ENCODE results near the gene GMCL2.

Gene GMCL2

GRCh38 chr5:178160176-178160575, 27.0 kb downstream of the GMCL2 start:
- Histone ChIP-seq H3K9me3 (no peaks in the 10 kb centered on the region), H3K27ac (no peak overlapping the region), H3K4me3 (ENCODE audit: low read depth in 1 of 2, low read length in 1 of 2) (no peak overlapping the region), H3K4me1 (ENCODE audit: control insufficient read depth in 1 of 2, insufficient read depth in 1 of 2, low read depth in 1 of 2, low read length in 1 of 2) (peaks cover 9 to 10% of the 10 kb centered on the region in 2 experiments), H3K36me3 (no peaks in the 10 kb centered on the region), H3K27me3 (peaks cover 20% of the 10 kb centered on the region)
- TF ChIP-seq, protein P1, sequence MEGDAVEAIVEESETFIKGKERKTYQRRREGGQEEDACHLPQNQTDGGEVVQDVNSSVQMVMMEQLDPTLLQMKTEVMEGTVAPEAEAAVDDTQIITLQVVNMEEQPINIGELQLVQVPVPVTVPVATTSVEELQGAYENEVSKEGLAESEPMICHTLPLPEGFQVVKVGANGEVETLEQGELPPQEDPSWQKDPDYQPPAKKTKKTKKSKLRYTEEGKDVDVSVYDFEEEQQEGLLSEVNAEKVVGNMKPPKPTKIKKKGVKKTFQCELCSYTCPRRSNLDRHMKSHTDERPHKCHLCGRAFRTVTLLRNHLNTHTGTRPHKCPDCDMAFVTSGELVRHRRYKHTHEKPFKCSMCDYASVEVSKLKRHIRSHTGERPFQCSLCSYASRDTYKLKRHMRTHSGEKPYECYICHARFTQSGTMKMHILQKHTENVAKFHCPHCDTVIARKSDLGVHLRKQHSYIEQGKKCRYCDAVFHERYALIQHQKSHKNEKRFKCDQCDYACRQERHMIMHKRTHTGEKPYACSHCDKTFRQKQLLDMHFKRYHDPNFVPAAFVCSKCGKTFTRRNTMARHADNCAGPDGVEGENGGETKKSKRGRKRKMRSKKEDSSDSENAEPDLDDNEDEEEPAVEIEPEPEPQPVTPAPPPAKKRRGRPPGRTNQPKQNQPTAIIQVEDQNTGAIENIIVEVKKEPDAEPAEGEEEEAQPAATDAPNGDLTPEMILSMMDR (IDR thresholded peaks at IDR 0.05), result no peak

GRCh38 chr5:178155065-178155464, 32.1 kb downstream of the GMCL2 start:
- TF ChIP-seq, protein P1 (IDR thresholded peaks at IDR 0.05), result no peak
- Histone ChIP-seq H3K4me1 (ENCODE audit: control insufficient read depth in 1 of 2, insufficient read depth in 1 of 2, low read depth in 1 of 2, low read length in 1 of 2) (peaks cover 11 to 14% of the 10 kb centered on the region in 2 experiments), H3K27ac (no peak overlapping the region), H3K36me3 (peaks cover 6% of the 10 kb centered on the region), H3K9me3 (no peaks in the 10 kb centered on the region), H3K4me3 (ENCODE audit: low read depth in 1 of 2, low read length in 1 of 2) (no peak overlapping the region), H3K27me3 (no peaks in the 10 kb centered on the region)

- Histone ChIP-seq H3K36me3 (peaks cover 20% of the 10 kb centered on the region), H3K4me1 (ENCODE audit: control insufficient read depth in 1 of 2, insufficient read depth in 1 of 2, low read depth in 1 of 2, low read length in 1 of 2) (peaks cover 11 to 14% of the 10 kb centered on the region in 2 experiments), H3K4me3 (ENCODE audit: low read depth in 1 of 2, low read length in 1 of 2) (peak within 1 kb of the TSS; percentile 74 to 77), H3K27me3 (no peaks in the 10 kb centered on the region), H3K27ac (peak within 1 kb of the TSS; percentile 65), H3K9me3 (no peaks in the 10 kb centered on the region)
- TF ChIP-seq, protein P1 (IDR thresholded peaks at IDR 0.05), result peak; percentile 45
These were observed 33.4 kb downstream of the GMCL2 start, which contains the start of gene NHP2 for GRCh38 chr5:178153530-178154340. Gene NHP2 (minus strand): TSS chr5:178153885. CDS start chr5:178153817, 68 bp downstream.

GRCh38 chr5:178152491-178153444, 34.4 kb downstream of the GMCL2 start:
- Histone ChIP-seq H3K36me3 (peaks cover 29% of the 10 kb centered on the region), H3K4me3 (ENCODE audit: low read depth in 1 of 2, low read length in 1 of 2) (peak overlapping the region; percentile 74 to 77), H3K9me3 (no peaks in the 10 kb centered on the region), H3K27me3 (no peaks in the 10 kb centered on the region), H3K4me1 (ENCODE audit: control insufficient read depth in 1 of 2, insufficient read depth in 1 of 2, low read depth in 1 of 2, low read length in 1 of 2) (peaks cover 11 to 14% of the 10 kb centered on the region in 2 experiments), H3K27ac (peak overlapping the region; percentile 65)
- TF ChIP-seq, protein P1 (IDR thresholded peaks at IDR 0.05), result no peak

- no peak overlapping the region for H3K27ac ChIP-seq
- no peak overlapping the region for H3K4me3 ChIP-seq (ENCODE audit: low read depth in 1 of 2, low read length in 1 of 2)
- no peaks in the 10 kb centered on the region for H3K27me3 ChIP-seq
- TF ChIP-seq, protein P1 (IDR thresholded peaks at IDR 0.05), result no peak
- peaks cover 45% of the 10 kb centered on the region for H3K36me3 ChIP-seq
- H3K4me1 ChIP-seq (ENCODE audit: control insufficient read depth in 1 of 2, insufficient read depth in 1 of 2, low read depth in 1 of 2, low read length in 1 of 2), result peaks cover 11 to 14% of the 10 kb centered on the region in 2 experiments
- no peaks in the 10 kb centered on the region for H3K9me3 ChIP-seq
These were observed 36.0 kb downstream of the GMCL2 start for GRCh38 chr5:178150977-178151734.
